HG02610 (cell line): ENCODE measurements around the gene CC2D2A.

Experiments
- ATAC-seq: cut with Tn5 transposase; IDR thresholded peaks from one replicate; pipeline ENCODE4 v1.9.1; 2021; ENCODE audit warnings: mild to moderate bottlenecking, moderate library complexity; ENCODE audit not compliant: unreplicated experiment

CC2D2A gene

GRCh38 chr4:15636818-15637217 is 167.1 kb downstream of the CC2D2A start:
- ATAC-seq = no peak

- ATAC-seq = no peak
These were observed 168.7 kb downstream of the CC2D2A start for GRCh38 chr4:15638418-15638817.

GRCh38 chr4:15648600-15648999 is 178.9 kb downstream of the CC2D2A start:
- ATAC-seq = peak; percentile 59

GRCh38 chr4:15649914-15650545 is 180.3 kb downstream of the CC2D2A start:
- peak; percentile 39 for ATAC-seq
